Mucosa of rectum (tissue), 2 donors: ENCODE data around the gene STK32B.

Source experiments
- H3K27ac ChIP-seq, 2 donors: one replicate each; pipeline ENCODE4 v1.7.0; 2013; ENCODE audit warnings: inconsistent platforms in 2 of 2, low read depth in 2 of 2, low read length in 2 of 2
- H3K27me3 ChIP-seq, 2 donors: one replicate each; pipeline ENCODE4 v1.7.0; 2013; ENCODE audit warnings: low read length in 2 of 2; ENCODE audit not compliant: control insufficient read depth in 2 of 2, insufficient read depth in 2 of 2
- H3K36me3 ChIP-seq, 2 donors: one replicate each; pipeline ENCODE4 v1.7.0; 2013; ENCODE audit warnings: low read length in 2 of 2; ENCODE audit not compliant: control insufficient read depth in 2 of 2, insufficient read depth in 2 of 2
- H3K4me1 ChIP-seq, 2 donors: one replicate each; pipeline ENCODE4 v1.7.0; 2013; ENCODE audit warnings: low read length in 2 of 2, mild to moderate bottlenecking in 1 of 2; ENCODE audit not compliant: control insufficient read depth in 2 of 2, insufficient read depth in 2 of 2
- H3K4me3 ChIP-seq, 2 donors: one replicate each; pipeline ENCODE4 v1.7.0; 2013; ENCODE audit warnings: low read length in 2 of 2
- H3K9ac ChIP-seq, 2 donors: one replicate each; pipeline ENCODE4 v1.7.0; 2013; ENCODE audit warnings: low read length in 2 of 2, low read depth in 1 of 2, mild to moderate bottlenecking in 1 of 2
- H3K9me3 ChIP-seq, 2 donors: one replicate each; pipeline ENCODE4 v1.7.0; 2013; ENCODE audit warnings: low read length in 2 of 2; ENCODE audit not compliant: control insufficient read depth in 2 of 2
- donor health status: healthy.
- donor health status: Normal muscosa, but diverticular disease.

STK32B gene

GRCh38 chr4:5192271-5192670 is 141.0 kb downstream of the STK32B start:
- Histone ChIP-seq H3K9ac (no peak overlapping the region), H3K27me3 (no peaks in the 10 kb centered on the region), H3K27ac (no peak overlapping the region), H3K4me3 (no peak overlapping the region), H3K9me3 (no peaks in the 10 kb centered on the region), H3K4me1 (no peaks in the 10 kb centered on the region), H3K36me3 (no peaks in the 10 kb centered on the region)

- H3K4me3 ChIP-seq, result no peak overlapping the region
- no peaks in the 10 kb centered on the region for H3K36me3 ChIP-seq
- H3K27ac ChIP-seq, result no peak overlapping the region
- no peaks in the 10 kb centered on the region for H3K27me3 ChIP-seq
- H3K9me3 ChIP-seq, result no peaks in the 10 kb centered on the region
- no peak overlapping the region for H3K9ac ChIP-seq
- no peaks in the 10 kb centered on the region for H3K4me1 ChIP-seq
These were observed 141.4 kb downstream of the STK32B start for GRCh38 chr4:5192678-5193077.

DNA sequence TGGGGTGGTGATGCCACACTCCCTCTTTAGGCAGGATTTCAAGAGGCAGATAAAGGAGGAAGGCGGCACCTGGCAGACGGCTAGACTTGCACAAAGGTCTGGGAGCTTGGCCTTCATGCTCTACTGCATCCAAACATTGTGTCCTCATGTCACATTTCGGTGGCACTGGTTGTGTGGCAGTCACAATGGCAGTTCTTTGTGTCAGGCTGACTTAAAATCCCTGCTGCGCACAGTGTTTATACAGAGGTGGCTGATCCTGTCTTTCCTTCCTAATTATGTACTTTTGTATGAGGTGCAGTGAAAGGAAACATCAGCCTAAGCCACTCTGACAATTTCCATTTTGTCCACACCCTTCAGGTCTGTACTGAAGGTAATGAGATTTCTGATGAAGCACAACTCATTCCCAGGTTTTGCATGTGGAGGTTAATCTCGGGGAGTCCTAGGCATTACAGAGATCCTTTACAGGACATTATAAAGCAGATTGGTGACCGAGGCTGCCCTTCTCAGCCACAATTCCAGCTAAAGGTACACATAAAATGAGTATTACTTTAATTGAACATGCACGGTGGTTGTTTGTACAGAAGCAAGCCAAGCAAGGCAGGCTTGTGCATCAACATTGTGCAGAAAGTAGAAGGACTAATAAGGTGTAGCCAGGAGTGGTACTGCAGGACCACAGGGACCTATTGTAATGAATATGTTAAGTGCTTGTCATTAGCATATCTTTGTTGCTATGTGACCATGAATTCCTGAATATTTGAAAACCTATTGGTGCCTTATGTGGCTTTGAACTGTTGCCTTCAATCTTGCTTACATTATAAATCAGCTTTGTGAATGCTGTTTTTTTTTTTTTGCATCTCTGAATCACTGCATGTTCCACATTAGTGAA is 147.6 kb downstream of the STK32B start:
- Histone ChIP-seq H3K4me3 (no peak overlapping the region), H3K4me1 (no peaks in the 10 kb centered on the region), H3K36me3 (no peaks in the 10 kb centered on the region)

DNA sequence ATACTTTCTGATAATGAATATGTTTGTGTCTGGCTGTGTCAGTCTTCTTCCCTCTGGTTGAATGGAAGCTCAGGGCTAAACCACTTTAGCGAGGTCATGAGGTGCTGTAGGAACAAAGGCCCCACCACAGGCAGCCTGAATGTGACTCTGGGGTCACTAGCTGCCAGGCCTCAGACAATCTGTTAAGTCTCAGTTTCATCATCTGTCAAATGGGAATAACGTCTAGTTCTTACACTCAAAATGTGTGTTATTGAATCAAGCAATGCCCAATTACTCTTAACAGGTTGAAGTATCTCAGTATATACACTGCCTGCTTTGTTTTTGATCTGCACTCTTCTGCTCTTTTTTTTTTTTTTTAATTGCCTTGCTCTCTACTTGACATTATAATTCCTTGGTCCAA is 148.6 kb downstream of the STK32B start:
- no peak overlapping the region for H3K4me3 ChIP-seq
- H3K27ac ChIP-seq, result no peak overlapping the region
- H3K4me1 ChIP-seq, result no peaks in the 10 kb centered on the region
- no peaks in the 10 kb centered on the region for H3K36me3 ChIP-seq
- H3K9ac ChIP-seq, result no peak overlapping the region
- H3K9me3 ChIP-seq, result no peaks in the 10 kb centered on the region
- H3K27me3 ChIP-seq, result no peaks in the 10 kb centered on the region

More for the DNA sequence above, 147.6 kb downstream of the STK32B start:
- Histone ChIP-seq H3K9me3 (no peaks in the 10 kb centered on the region), H3K27ac (no peak overlapping the region), H3K9ac (no peak overlapping the region), H3K27me3 (no peaks in the 10 kb centered on the region)

GRCh38 chr4:5200513-5200912 is 149.2 kb downstream of the STK32B start:
- Histone ChIP-seq H3K9me3 (no peaks in the 10 kb centered on the region), H3K4me1 (no peaks in the 10 kb centered on the region), H3K9ac (no peak overlapping the region), H3K27me3 (no peaks in the 10 kb centered on the region), H3K4me3 (no peak overlapping the region), H3K27ac (no peak overlapping the region), H3K36me3 (no peaks in the 10 kb centered on the region)

DNA sequence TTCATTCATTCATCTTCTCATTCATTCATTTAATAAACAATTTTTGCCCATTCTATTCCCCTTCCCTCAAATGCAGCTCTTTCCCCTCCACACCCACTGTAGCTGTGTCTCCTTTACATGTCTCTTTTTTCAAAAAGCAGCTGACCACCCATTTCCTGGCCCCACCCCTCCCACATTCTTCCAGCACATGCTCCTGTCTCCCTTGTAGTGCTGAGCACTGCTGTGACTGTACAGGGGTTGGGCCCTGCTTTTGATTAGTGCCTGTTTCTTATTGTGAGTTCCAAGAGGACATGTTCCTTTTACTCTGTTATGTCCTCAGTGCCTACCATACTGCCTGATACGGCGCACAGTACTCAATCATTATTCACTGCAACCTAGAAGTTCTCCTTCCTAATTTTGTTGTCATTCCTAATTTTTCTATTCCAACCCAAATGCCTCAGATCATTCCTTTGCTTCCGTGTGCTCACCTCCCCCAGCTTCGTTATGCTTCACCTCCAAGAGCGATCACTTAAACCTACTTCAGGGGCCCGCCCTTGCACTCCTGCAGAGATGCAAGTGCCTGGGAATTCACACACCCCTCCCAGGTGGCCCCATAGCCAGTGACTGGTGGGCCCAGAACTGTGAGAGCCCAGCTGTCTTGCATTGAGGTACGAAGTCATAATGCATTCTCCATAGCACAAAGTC is 152.2 kb downstream of the STK32B start:
- H3K4me3 ChIP-seq, result no peak overlapping the region
- H3K9me3 ChIP-seq, result no peaks in the 10 kb centered on the region
- no peaks in the 10 kb centered on the region for H3K36me3 ChIP-seq
- H3K27me3 ChIP-seq, result no peaks in the 10 kb centered on the region
- no peak overlapping the region for H3K27ac ChIP-seq
- no peaks in the 10 kb centered on the region for H3K4me1 ChIP-seq
- H3K9ac ChIP-seq, result no peak overlapping the region

DNA sequence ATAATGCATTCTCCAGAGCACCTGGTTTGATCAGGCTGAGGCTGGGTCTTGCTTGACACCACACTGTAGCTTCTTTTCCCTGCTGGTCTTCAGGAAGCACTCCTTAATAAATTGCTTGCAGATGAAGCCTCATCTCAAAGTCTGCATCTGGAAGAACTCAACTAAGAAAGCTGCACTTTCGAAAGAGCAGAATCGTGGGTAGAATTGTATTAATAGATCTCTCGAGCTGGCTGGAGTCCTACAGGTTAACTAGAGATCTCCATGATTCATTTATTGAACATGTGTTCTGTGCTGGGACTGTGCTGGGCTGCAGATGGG is 152.7 kb downstream of the STK32B start:
- Histone ChIP-seq H3K4me1 (no peaks in the 10 kb centered on the region), H3K27ac (no peak overlapping the region), H3K36me3 (no peaks in the 10 kb centered on the region), H3K4me3 (no peak overlapping the region), H3K9ac (no peak overlapping the region), H3K27me3 (no peaks in the 10 kb centered on the region), H3K9me3 (no peaks in the 10 kb centered on the region)

- no peak overlapping the region for H3K4me3 ChIP-seq
- no peaks in the 10 kb centered on the region for H3K9me3 ChIP-seq
- no peaks in the 10 kb centered on the region for H3K4me1 ChIP-seq
- H3K36me3 ChIP-seq, result no peaks in the 10 kb centered on the region
- H3K27ac ChIP-seq, result no peak overlapping the region
- no peak overlapping the region for H3K9ac ChIP-seq
- no peaks in the 10 kb centered on the region for H3K27me3 ChIP-seq
These were observed 153.5 kb downstream of the STK32B start for GRCh38 chr4:5204781-5205180.

GRCh38 chr4:5206016-5206790 is 154.9 kb downstream of the STK32B start:
- H3K27me3 ChIP-seq, result no peaks in the 10 kb centered on the region
- no peaks in the 10 kb centered on the region for H3K9me3 ChIP-seq
- H3K4me3 ChIP-seq, result no peak overlapping the region
- no peak overlapping the region for H3K9ac ChIP-seq
- no peaks in the 10 kb centered on the region for H3K36me3 ChIP-seq
- no peak overlapping the region for H3K27ac ChIP-seq
- no peaks in the 10 kb centered on the region for H3K4me1 ChIP-seq

- H3K36me3 ChIP-seq, result no peaks in the 10 kb centered on the region
- no peaks in the 10 kb centered on the region for H3K9me3 ChIP-seq
- H3K9ac ChIP-seq, result no peak overlapping the region
- H3K4me3 ChIP-seq, result no peak overlapping the region
- H3K27me3 ChIP-seq, result no peaks in the 10 kb centered on the region
- no peaks in the 10 kb centered on the region for H3K4me1 ChIP-seq
- no peak overlapping the region for H3K27ac ChIP-seq
These were observed 158.6 kb downstream of the STK32B start for GRCh38 chr4:5209862-5210261.
